Neural progenitor cell (in vitro differentiated cells): ENCODE data around the gene METTL4.

Experiments
- CTCF ChIP-seq: fragments of 200-600 bp; sonication (generic); IDR thresholded peaks from 2 replicates; pipeline ENCODE4 v1.5.1; 2017; ENCODE audit warnings: antibody characterized with exemption, mild to moderate bottlenecking
- EZH2 ChIP-seq: fragments of 200-600 bp; sonication (generic); IDR thresholded peaks from 2 replicates; pipeline ENCODE4 v1.6.1; 2017; ENCODE audit warnings: antibody characterized with exemption, mild to moderate bottlenecking, moderate library complexity
- EZH2phosphoT487 ChIP-seq: fragments of 200-600 bp; sonication (generic); IDR thresholded peaks from 2 replicates; pipeline ENCODE4 v1.6.1; 2017; ENCODE audit warnings: antibody characterized with exemption

GRCh38 chr18:2602844-2603243 lies 31.5 kb upstream of the METTL4 start:
- TF ChIP-seq CTCF (no peak), EZH2 (no peak), EZH2phosphoT487 (no peak)
